HL-60 (cell line): Measurements from ENCODE around the gene RBM23.

ENCODE experiments used
- DNase-seq, 2 experiments: peaks; one replicate each; pipeline ENCODE4 v3.0.0-alpha.2; 2010 to 2020; ENCODE audit warnings: low read depth in 1 of 2, low spot score in 1 of 2
- H3K27ac ChIP-seq: fragments of 250-450 bp; sonication (Bioruptor Pico); replicated peaks from 2 replicates; pipeline ENCODE4 v1.5.1; 2020; ENCODE audit warnings: mild to moderate bottlenecking, moderate library complexity
- H3K27me3 ChIP-seq: fragments of 250-450 bp; sonication (Bioruptor Pico); 2 replicates; pipeline ENCODE4 v1.5.1; 2021; ENCODE audit warnings: mild to moderate bottlenecking, moderate library complexity; ENCODE audit not compliant: insufficient read depth, poor library complexity, severe bottlenecking
- H3K4me3 ChIP-seq: replicated peaks from 2 replicates; pipeline ENCODE4 v1.5.1; 2011; ENCODE audit warnings: mild to moderate bottlenecking, control low read depth, low read length; ENCODE audit not compliant: insufficient read depth
- CTCF ChIP-seq: IDR thresholded peaks from one replicate; pipeline ENCODE4 v1.5.1; 2011; ENCODE audit warnings: low read length, control low read depth, inconsistent platforms; ENCODE audit not compliant: insufficient read depth
- GABPA ChIP-seq: IDR thresholded peaks from 2 replicates; pipeline ENCODE4 v1.6.1; 2012; ENCODE audit warnings: low read depth
- POLR2AphosphoS5 ChIP-seq: IDR thresholded peaks from 2 replicates; pipeline ENCODE4 v1.6.1; 2012; ENCODE audit warnings: low read depth
- REST ChIP-seq: IDR thresholded peaks from 2 replicates; pipeline ENCODE4 v1.6.1; 2012; ENCODE audit warnings: low read depth; ENCODE audit not compliant: insufficient replicate concordance
- SPI1 ChIP-seq: IDR thresholded peaks from 2 replicates; pipeline ENCODE4 v1.6.1; 2012; ENCODE audit warnings: low read depth, mild to moderate bottlenecking, borderline replicate concordance

Gene RBM23

GRCh38 chr14:22875003-22875747, 43.8 kb downstream of the RBM23 start:
- TF ChIP-seq REST (no peak), POLR2AphosphoS5 (no peak), SPI1 (no peak), GABPA (no peak), CTCF (no peak)
- no peak for DNase-seq

GRCh38 chr14:22872833-22873520, 46.0 kb downstream of the RBM23 start:
- H3K27ac ChIP-seq, result peak overlapping the region; percentile 85; the same call in 1 of the 2 replicates
- H3K4me3 ChIP-seq, result peak overlapping the region; percentile 99
- DNase-seq, result no peak
- no peak for TF ChIP-seq REST
- no peak for TF ChIP-seq SPI1
- no peak for TF ChIP-seq GABPA
- no peak for TF ChIP-seq CTCF
- no peak for TF ChIP-seq POLR2AphosphoS5
- H3K27me3 ChIP-seq, result no peaks in the 10 kb centered on the region

More at GRCh38 chr14:22875003-22875747, 43.8 kb downstream of the RBM23 start:
- H3K27me3 ChIP-seq, result no peaks in the 10 kb centered on the region
- no peak overlapping the region for H3K27ac ChIP-seq
- no peak overlapping the region for H3K4me3 ChIP-seq

GRCh38 chr14:22872033-22872832, 46.7 kb downstream of the RBM23 start:
- TF ChIP-seq REST (no peak), CTCF (peak; percentile 97)
- DNase-seq, result peak; percentile 72 to 86
- no peaks in the 10 kb centered on the region for H3K27me3 ChIP-seq
- H3K27ac ChIP-seq, result peak overlapping the region; percentile 85
- peak overlapping the region; percentile 99 for H3K4me3 ChIP-seq
